IMR-90 (cell line): Measurements from ENCODE around the gene MGAT5. TPM values are rescaled to one million over a fixed set of nuclear protein-coding genes. Genes with fewer than 3 reads are reported as not detected.

Source experiments
- ATAC-seq: fragments of 200-7000 bp; cut with Tn5 transposase; 2 replicates; pipeline ENCODE4 v1.9.1; 2020; ENCODE audit warnings: low read depth, mild to moderate bottlenecking, moderate library complexity
- BruUV-seq: library from RNA; stranded (reverse); fragments of 400-500 nt; replicated peaks from 2 replicates; lab custom pipeline; 2021; lab: Mats Ljungman, UMichigan
- CTCF ChIA-PET: fragments of 300-600 bp; formaldehyde crosslinking; extraction: SDS; loops from one replicate; lab custom pipeline; 2021; ENCODE audit warnings: antibody characterized with exemption; lab: Yijun Ruan, JAX
- POLR2A ChIA-PET: fragments of 300-600 bp; sonication (Branson Sonifier 250); formaldehyde crosslinking; loops from one replicate; lab custom pipeline; 2022; ENCODE audit warnings: antibody characterized with exemption; ENCODE audit not compliant: unreplicated experiment; lab: Charles Lee
- DNase-seq: peaks from one replicate; pipeline ENCODE4 v3.0.0; 2013
- H2AFZ ChIP-seq: replicated peaks from 2 replicates; pipeline ENCODE3; 2013; ENCODE audit warnings: low read length, mild to moderate bottlenecking; ENCODE audit not compliant: poor library complexity
- H2AK5ac ChIP-seq: 2 replicates; pipeline ENCODE4 v1.6.1; 2013; ENCODE audit warnings: low read depth, low read length, inconsistent platforms
- H2AK9ac ChIP-seq: replicated peaks from 2 replicates; pipeline ENCODE3; 2013; ENCODE audit warnings: mild to moderate bottlenecking, low read depth, low read length, moderate library complexity; ENCODE audit not compliant: poor library complexity
- H2BK120ac ChIP-seq: 2 replicates; pipeline ENCODE4 v1.6.1; 2013; ENCODE audit warnings: low read depth, low read length, inconsistent platforms
- H2BK15ac ChIP-seq: 3 replicates; pipeline ENCODE4 v1.6.1; 2013; ENCODE audit warnings: low read depth, low read length, inconsistent platforms
- H2BK20ac ChIP-seq: 2 replicates; pipeline ENCODE4 v1.6.1; 2013; ENCODE audit warnings: low read depth, mild to moderate bottlenecking, inconsistent platforms, low read length, moderate library complexity
- H2BK5ac ChIP-seq: 2 replicates; pipeline ENCODE4 v1.6.1; 2013; ENCODE audit warnings: mild to moderate bottlenecking, low read depth, low read length, inconsistent platforms; ENCODE audit not compliant: poor library complexity, severe bottlenecking
- H3K14ac ChIP-seq: replicated peaks from 2 replicates; pipeline ENCODE4 v1.6.1; 2013; ENCODE audit warnings: low read depth, low read length, inconsistent platforms
- H3K18ac ChIP-seq: 2 replicates; pipeline ENCODE4 v1.6.1; 2013; ENCODE audit warnings: low read depth, low read length, control low read depth
- H3K23ac ChIP-seq: 2 replicates; pipeline ENCODE4 v1.6.1; 2013; ENCODE audit warnings: low read depth, low read length, inconsistent platforms
- H3K27ac ChIP-seq: 2 replicates; pipeline ENCODE4 v1.5.1; 2013; ENCODE audit warnings: mild to moderate bottlenecking, control low read depth, low read length; ENCODE audit not compliant: insufficient read depth
- H3K27me3 ChIP-seq: 2 replicates; pipeline ENCODE4 v1.6.1; 2013; ENCODE audit warnings: low read length; ENCODE audit not compliant: control insufficient read depth, insufficient read depth
- H3K36me3 ChIP-seq: 2 replicates; pipeline ENCODE4 v1.6.1; 2013; ENCODE audit warnings: low read length, mixed read lengths; ENCODE audit not compliant: control insufficient read depth, insufficient read depth
- H3K4ac ChIP-seq: 2 replicates; pipeline ENCODE4 v1.6.1; 2013; ENCODE audit warnings: low read depth, low read length, inconsistent platforms
- H3K4me1 ChIP-seq: 2 replicates; pipeline ENCODE4 v1.6.1; 2013; ENCODE audit warnings: low read length, mixed read lengths; ENCODE audit not compliant: control insufficient read depth, insufficient read depth
- H3K4me2 ChIP-seq: 2 replicates; pipeline ENCODE4 v1.6.1; 2013; ENCODE audit warnings: low read depth, mild to moderate bottlenecking, control low read depth, low read length, moderate library complexity
- H3K4me3 ChIP-seq: 2 replicates; pipeline ENCODE4 v1.5.1; 2013; ENCODE audit warnings: low read depth, mild to moderate bottlenecking, control low read depth, low read length, moderate library complexity; ENCODE audit not compliant: insufficient read depth
- H3K56ac ChIP-seq: 2 replicates; pipeline ENCODE4 v1.6.1; 2013; ENCODE audit warnings: low read length, inconsistent platforms; ENCODE audit not compliant: insufficient read depth; ENCODE audit errors: extremely low read depth
- H3K79me1 ChIP-seq, 2 experiments: 2 replicates each; pipeline ENCODE4 v1.6.1; 2013; ENCODE audit warnings: low read length in 2 of 2, inconsistent platforms in 1 of 2, low read depth in 1 of 2
- H3K9ac ChIP-seq: 2 replicates; pipeline ENCODE4 v1.6.1; 2013; ENCODE audit warnings: low read depth, low read length, control low read depth
- H3K9me1 ChIP-seq: 2 replicates; pipeline ENCODE4 v1.6.1; 2013; ENCODE audit warnings: low read length, inconsistent platforms; ENCODE audit not compliant: insufficient read depth
- H3K9me3 ChIP-seq: 2 replicates; pipeline ENCODE4 v1.6.1; 2013; ENCODE audit warnings: low read length; ENCODE audit not compliant: control insufficient read depth, insufficient read depth
- H4K20me1 ChIP-seq: 2 replicates; pipeline ENCODE4 v1.6.1; 2013; ENCODE audit warnings: low read length, inconsistent platforms; ENCODE audit not compliant: insufficient read depth
- H4K5ac ChIP-seq: 2 replicates; pipeline ENCODE4 v1.6.1; 2013; ENCODE audit warnings: mild to moderate bottlenecking, low read depth, low read length, control low read depth
- H4K8ac ChIP-seq, 2 experiments: 2 replicates each; pipeline ENCODE4 v1.6.1; 2013; ENCODE audit warnings: low read depth in 2 of 2, low read length in 2 of 2, control low read depth in 1 of 2, inconsistent platforms in 1 of 2
- H4K91ac ChIP-seq: 2 replicates; pipeline ENCODE4 v1.6.1; 2013; ENCODE audit warnings: low read depth, low read length, inconsistent platforms; ENCODE audit not compliant: insufficient read depth
- FOS ChIP-seq: fragments of 150-350 bp; IDR thresholded peaks from 2 replicates; pipeline ENCODE4 v1.6.1; 2016; ENCODE audit warnings: low read depth, low read length
- MAFK ChIP-seq: IDR thresholded peaks from 2 replicates; pipeline ENCODE4 v1.6.1; 2012; ENCODE audit warnings: low read depth, low read length, improper control_type of control experiment
- MAZ ChIP-seq: IDR thresholded peaks from 2 replicates; pipeline ENCODE4 v1.6.1; 2012; ENCODE audit warnings: low read depth, mild to moderate bottlenecking, low read length, improper control_type of control experiment, moderate library complexity, borderline replicate concordance
- NFE2L2 ChIP-seq: fragments of 150-350 bp; IDR thresholded peaks from 2 replicates; pipeline ENCODE4 v1.6.1; 2016; ENCODE audit warnings: low read depth, mild to moderate bottlenecking, low read length
- WGBS, 2 experiments: methylation state at CpG; one replicate each; pipeline versions ENCODE4 v1.1.5 to v1.1.7; 2013; ENCODE audit warnings: missing lambda C conversion rate in 2 of 2; ENCODE audit not compliant: insufficient read length in 1 of 2; ENCODE audit errors: extremely low coverage in 2 of 2; 5-methylcytosine and 5-hydroxymethylcytosine counted together
- dilution Hi-C: fragments of 300-500 bp; cut with HindIII; formaldehyde crosslinking; loops from one replicate; pipeline ENCODE4 v1.14.3; 2018; ENCODE audit warnings: low sequenced_read_pairs; ENCODE audit not compliant: unreplicated experiment
- in situ Hi-C: fragments of 300-500 bp; cut with MboI; formaldehyde crosslinking; loops from 3 replicates; pipeline ENCODE4 v1.14.3; 2019; ENCODE audit warnings: low sequenced_read_pairs, inconsistent platforms, mixed read lengths
- intact Hi-C: fragments of 100-400 bp; cut with micrococcal nuclease; formaldehyde crosslinking; loops from 2 replicates; pipeline ENCODE4 v1.10.0; 2022
- polyA plus RNA-seq, 3 experiments: library from polyadenylated mRNA; depleted of rRNA; stranded (reverse); fragments of >200 nt; gene quantifications; 2 replicates each; pipeline ENCODE4 v1.2.3, GENCODE V29; 2012; ENCODE audit warnings: low replicate concordance in 1 of 3
- total RNA-seq: library from RNA; depleted of rRNA; stranded (reverse); fragments of >200 nt; gene quantifications from 2 replicates; pipeline ENCODE4 v1.2.3, GENCODE V29; 2012

The MGAT5 gene
- total and polyA plus RNA-seq, 2 of the 4 experiments (the other 2 are of a cell fraction) = 22.9 to 59.9 TPM

GRCh38 chr2:134281815-134282419, 28.0 kb downstream of the MGAT5 start:
- Histone ChIP-seq H4K5ac (no peak overlapping the region), H3K56ac (no peak overlapping the region), H3K4me1 (peaks cover 2% of the 10 kb centered on the region; the same call in 1 of the 2 replicates), H2BK120ac (no peak overlapping the region), H2BK20ac (no peak overlapping the region), H4K8ac (no peak overlapping the region), H3K4me3 (no peak overlapping the region), H3K9ac (no peak overlapping the region), H3K27ac (no peak overlapping the region), H2AK9ac (no peak overlapping the region), H3K9me1 (peaks cover 19% of the 10 kb centered on the region), H4K20me1 (peaks cover 23% of the 10 kb centered on the region; the same call in 1 of the 2 replicates), H3K79me1 (peaks cover 30 to 63% of the 10 kb centered on the region in 2 experiments), H2BK5ac (no peak overlapping the region), H2AFZ (no peak overlapping the region), H3K23ac (no peak overlapping the region), H3K27me3 (no peaks in the 10 kb centered on the region), H2BK15ac (no peak overlapping the region), H3K9me3 (no peaks in the 10 kb centered on the region), H2AK5ac (no peak overlapping the region), H3K4ac (no peak overlapping the region), H3K14ac (no peak overlapping the region), H3K18ac (no peak overlapping the region), H4K91ac (no peak overlapping the region), H3K36me3 (peaks cover 14% of the 10 kb centered on the region), H3K4me2 (no peak overlapping the region)
- ATAC-seq (no peak), DNase-seq (no peak)
- POLR2A ChIA-PET = no interaction called here
- in situ Hi-C loops (no loop called here), dilution Hi-C loops (no loop called here), intact Hi-C loops (no loop called here)
- CTCF ChIA-PET = no interaction called here
- 80% methylated on average over 1 of the region's 5 CpGs; no CpG with 5 or more reads in 1 of the 2 experiments for WGBS, 2 experiments
- no TSS peak for BruUV-seq
- TF ChIP-seq MAZ = no peak
- TF ChIP-seq NFE2L2 = no peak
- TF ChIP-seq FOS = no peak
- no peak for TF ChIP-seq MAFK
